Stomach (tissue), 4 donors: ENCODE results near the gene KCTD13.

Experiments used
- CTCF ChIP-seq, 7 experiments: fragments of 450-650 bp in 4 of 7; fragments of 200-600 bp in 3 of 7; sonication (generic) in 3 of 7; IDR thresholded peaks; one replicate each; pipeline ENCODE4 v1.5.1; 2016 to 2019; ENCODE audit warnings: antibody characterized with exemption in 7 of 7, control low read depth in 2 of 7, mild to moderate bottlenecking in 1 of 7
- EP300 ChIP-seq: sonication (generic); formaldehyde crosslinking; IDR thresholded peaks from one replicate; pipeline ENCODE4 v1.6.1; 2017; ENCODE audit warnings: antibody characterized with exemption
- POLR2A ChIP-seq, 4 donors: fragments of 450-650 bp; IDR thresholded peaks; one replicate each; pipeline ENCODE4 v1.6.1; 2016; ENCODE audit warnings: antibody characterized with exemption in 4 of 4, control low read depth in 2 of 4, mild to moderate bottlenecking in 1 of 4, moderate library complexity in 1 of 4

- TF ChIP-seq EP300, result no peak
- TF ChIP-seq CTCF (IDR thresholded peaks at IDR 0.05), result no peak
- no peak for TF ChIP-seq POLR2A (IDR thresholded peaks at IDR 0.05)
These were observed 12.5 kb downstream of the KCTD13 start for GRCh38 chr16:29913514-29913913.
